Mucosa of rectum (tissue), 2 donors: Measurements from ENCODE around the gene STK31.
"Not testable (repeated sequence)": the region's sequence is repeated elsewhere in the genome, so short reads cannot be mapped to it uniquely, and the experiment has no call there.

Source experiments
- H3K27ac ChIP-seq, 2 donors: one replicate each; pipeline ENCODE4 v1.7.0; 2013; ENCODE audit warnings: inconsistent platforms in 2 of 2, low read depth in 2 of 2, low read length in 2 of 2
- H3K27me3 ChIP-seq, 2 donors: one replicate each; pipeline ENCODE4 v1.7.0; 2013; ENCODE audit warnings: low read length in 2 of 2; ENCODE audit not compliant: control insufficient read depth in 2 of 2, insufficient read depth in 2 of 2
- H3K36me3 ChIP-seq, 2 donors: one replicate each; pipeline ENCODE4 v1.7.0; 2013; ENCODE audit warnings: low read length in 2 of 2; ENCODE audit not compliant: control insufficient read depth in 2 of 2, insufficient read depth in 2 of 2
- H3K4me1 ChIP-seq, 2 donors: one replicate each; pipeline ENCODE4 v1.7.0; 2013; ENCODE audit warnings: low read length in 2 of 2, mild to moderate bottlenecking in 1 of 2; ENCODE audit not compliant: control insufficient read depth in 2 of 2, insufficient read depth in 2 of 2
- H3K4me3 ChIP-seq, 2 donors: one replicate each; pipeline ENCODE4 v1.7.0; 2013; ENCODE audit warnings: low read length in 2 of 2
- H3K9ac ChIP-seq, 2 donors: one replicate each; pipeline ENCODE4 v1.7.0; 2013; ENCODE audit warnings: low read length in 2 of 2, low read depth in 1 of 2, mild to moderate bottlenecking in 1 of 2
- H3K9me3 ChIP-seq, 2 donors: one replicate each; pipeline ENCODE4 v1.7.0; 2013; ENCODE audit warnings: low read length in 2 of 2; ENCODE audit not compliant: control insufficient read depth in 2 of 2
- donor health status: healthy.
- donor health status: Normal muscosa, but diverticular disease.

The STK31 gene

GRCh38 chr7:23852135-23852534 is 142.1 kb downstream of the STK31 start:
- no peak overlapping the region for H3K27ac ChIP-seq
- no peak overlapping the region for H3K9ac ChIP-seq
- no peaks in the 10 kb centered on the region for H3K4me1 ChIP-seq
- no peaks in the 10 kb centered on the region for H3K9me3 ChIP-seq
- H3K4me3 ChIP-seq, result no peak overlapping the region
- H3K36me3 ChIP-seq, result no peaks in the 10 kb centered on the region
- H3K27me3 ChIP-seq, result no peaks in the 10 kb centered on the region

GRCh38 chr7:23852988-23853387 is 143.0 kb downstream of the STK31 start:
- Histone ChIP-seq H3K27me3 (no peaks in the 10 kb centered on the region), H3K4me3 (no peak overlapping the region), H3K9me3 (no peaks in the 10 kb centered on the region), H3K27ac (no peak overlapping the region), H3K36me3 (no peaks in the 10 kb centered on the region), H3K4me1 (no peaks in the 10 kb centered on the region), H3K9ac (no peak overlapping the region)

- Histone ChIP-seq H3K36me3 (no peaks in the 10 kb centered on the region), H3K9me3 (no peaks in the 10 kb centered on the region), H3K9ac (no peak overlapping the region), H3K27me3 (no peaks in the 10 kb centered on the region), H3K27ac (no peak overlapping the region), H3K4me1 (no peaks in the 10 kb centered on the region), H3K4me3 (no peak overlapping the region)
Observed at GRCh38 chr7:23863209-23863787, 153.3 kb downstream of the STK31 start.

- no peaks in the 10 kb centered on the region for H3K4me1 ChIP-seq
- H3K9ac ChIP-seq, result no peak overlapping the region
- H3K9me3 ChIP-seq, result no peaks in the 10 kb centered on the region
- H3K36me3 ChIP-seq, result no peaks in the 10 kb centered on the region
- no peaks in the 10 kb centered on the region for H3K27me3 ChIP-seq
- H3K27ac ChIP-seq, result no peak overlapping the region
- no peak overlapping the region for H3K4me3 ChIP-seq
Observed at GRCh38 chr7:23864973-23865372, 155.0 kb downstream of the STK31 start.

- Histone ChIP-seq H3K9ac (no peak overlapping the region), H3K27ac (no peak overlapping the region), H3K27me3 (no peaks in the 10 kb centered on the region)
Observed at GRCh38 chr7:23873306-23873705, 163.3 kb downstream of the STK31 start.

GRCh38 chr7:23876526-23876925 is 166.5 kb downstream of the STK31 start:
- H3K9me3 ChIP-seq, H3K27ac ChIP-seq, H3K36me3 ChIP-seq, H3K4me1 ChIP-seq, H3K4me3 ChIP-seq, H3K27me3 ChIP-seq, H3K9ac ChIP-seq: not testable (repeated sequence)

More at GRCh38 chr7:23873306-23873705, 163.3 kb downstream of the STK31 start:
- no peak overlapping the region for H3K4me3 ChIP-seq
- H3K9me3 ChIP-seq, result no peaks in the 10 kb centered on the region
- H3K36me3 ChIP-seq, result no peaks in the 10 kb centered on the region
- H3K4me1 ChIP-seq, result no peaks in the 10 kb centered on the region
